Osteoblast (primary cell): ENCODE data around the gene AUTS2. TPM values are rescaled to one million over a fixed set of nuclear protein-coding genes. Genes with fewer than 3 reads are reported as not detected.
"Not testable (repeated sequence)": the region's sequence is repeated elsewhere in the genome, so short reads cannot be mapped to it uniquely, and the experiment has no call there.

Experiments
- DNase-seq: peaks from one replicate; pipeline ENCODE4 v3.0.0; 2011; ENCODE audit warnings: low spot score, mixed read lengths; ENCODE audit not compliant: insufficient read length; ENCODE audit errors: missing footprints
- H2AFZ ChIP-seq: 2 replicates; pipeline ENCODE4 v1.6.0; 2011; ENCODE audit warnings: mild to moderate bottlenecking, low read length
- H3K27ac ChIP-seq: 2 replicates; pipeline ENCODE4 v1.5.1; 2011; ENCODE audit warnings: mild to moderate bottlenecking, low read depth, low read length, moderate library complexity
- H3K27me3 ChIP-seq: 2 replicates; pipeline ENCODE4 v1.6.0; 2012; ENCODE audit warnings: mild to moderate bottlenecking, control low read depth, inconsistent platforms, low read length, moderate library complexity; ENCODE audit not compliant: insufficient read depth
- H3K36me3 ChIP-seq: 2 replicates; pipeline ENCODE4 v1.5.1; 2011; ENCODE audit warnings: mild to moderate bottlenecking, low read length, control low read depth, moderate library complexity; ENCODE audit not compliant: insufficient read depth
- H3K4me1 ChIP-seq: 2 replicates; pipeline ENCODE4 v1.5.1; 2011; ENCODE audit warnings: mild to moderate bottlenecking, low read length, control low read depth, moderate library complexity; ENCODE audit not compliant: insufficient read depth
- H3K4me2 ChIP-seq: 2 replicates; pipeline ENCODE4 v1.6.0; 2011; ENCODE audit warnings: mild to moderate bottlenecking, low read length; ENCODE audit not compliant: insufficient read depth
- H3K4me3 ChIP-seq: fragments of 200-600 bp; sonication (generic); 3 replicates; pipeline ENCODE4 v1.5.1; 2012; ENCODE audit warnings: mild to moderate bottlenecking, low read length, inconsistent platforms; ENCODE audit not compliant: insufficient read depth
- H3K79me2 ChIP-seq: 2 replicates; pipeline ENCODE4 v1.6.0; 2012; ENCODE audit warnings: mild to moderate bottlenecking, low read length, control low read depth, inconsistent platforms; ENCODE audit not compliant: insufficient read depth
- H3K9me3 ChIP-seq: 2 replicates; pipeline ENCODE4 v1.5.1; 2011; ENCODE audit warnings: low read depth, low read length, control low read depth
- H4K20me1 ChIP-seq: 2 replicates; pipeline ENCODE4 v1.6.0; 2012; ENCODE audit warnings: mild to moderate bottlenecking, low read length, control low read depth; ENCODE audit not compliant: insufficient read depth
- total RNA-seq: library from RNA; depleted of rRNA; stranded (reverse); fragments of >200 nt; gene quantifications from 2 replicates; pipeline ENCODE4 v1.2.3, GENCODE V29; 2012
- TF ChIP-seq, protein P1 (sequence below): IDR thresholded peaks from 2 replicates; pipeline ENCODE4 v1.5.1; 2011; ENCODE audit warnings: mild to moderate bottlenecking, low read depth, low read length, moderate library complexity; ENCODE audit errors: extremely low read depth

AUTS2 gene
- total RNA-seq, 1 donor = 15.2 TPM

GRCh38 chr7:70270149-70270548, 671.9 kb downstream of the AUTS2 start:
- Histone ChIP-seq H3K27me3 (no peaks in the 10 kb centered on the region), H3K27ac (no peak overlapping the region), H4K20me1 (no peaks in the 10 kb centered on the region), H2AFZ (no peak overlapping the region), H3K4me1 (no peaks in the 10 kb centered on the region), H3K36me3 (no peaks in the 10 kb centered on the region), H3K79me2 (no peaks in the 10 kb centered on the region), H3K4me2 (no peak overlapping the region), H3K9me3 (no peaks in the 10 kb centered on the region), H3K4me3 (no peak overlapping the region)
- TF ChIP-seq, protein P1, sequence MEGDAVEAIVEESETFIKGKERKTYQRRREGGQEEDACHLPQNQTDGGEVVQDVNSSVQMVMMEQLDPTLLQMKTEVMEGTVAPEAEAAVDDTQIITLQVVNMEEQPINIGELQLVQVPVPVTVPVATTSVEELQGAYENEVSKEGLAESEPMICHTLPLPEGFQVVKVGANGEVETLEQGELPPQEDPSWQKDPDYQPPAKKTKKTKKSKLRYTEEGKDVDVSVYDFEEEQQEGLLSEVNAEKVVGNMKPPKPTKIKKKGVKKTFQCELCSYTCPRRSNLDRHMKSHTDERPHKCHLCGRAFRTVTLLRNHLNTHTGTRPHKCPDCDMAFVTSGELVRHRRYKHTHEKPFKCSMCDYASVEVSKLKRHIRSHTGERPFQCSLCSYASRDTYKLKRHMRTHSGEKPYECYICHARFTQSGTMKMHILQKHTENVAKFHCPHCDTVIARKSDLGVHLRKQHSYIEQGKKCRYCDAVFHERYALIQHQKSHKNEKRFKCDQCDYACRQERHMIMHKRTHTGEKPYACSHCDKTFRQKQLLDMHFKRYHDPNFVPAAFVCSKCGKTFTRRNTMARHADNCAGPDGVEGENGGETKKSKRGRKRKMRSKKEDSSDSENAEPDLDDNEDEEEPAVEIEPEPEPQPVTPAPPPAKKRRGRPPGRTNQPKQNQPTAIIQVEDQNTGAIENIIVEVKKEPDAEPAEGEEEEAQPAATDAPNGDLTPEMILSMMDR = no peak
- no peak for DNase-seq

GRCh38 chr7:70271617-70272081, 673.4 kb downstream of the AUTS2 start:
- Histone ChIP-seq H3K4me3 (no peak overlapping the region), H3K36me3 (no peaks in the 10 kb centered on the region), H3K9me3 (no peaks in the 10 kb centered on the region), H2AFZ (no peak overlapping the region), H3K79me2 (no peaks in the 10 kb centered on the region), H3K4me2 (no peak overlapping the region), H3K4me1 (no peaks in the 10 kb centered on the region), H3K27me3 (no peaks in the 10 kb centered on the region), H3K27ac (no peak overlapping the region), H4K20me1 (no peaks in the 10 kb centered on the region)
- DNase-seq = no peak
- TF ChIP-seq, protein P1 = no peak

DNA sequence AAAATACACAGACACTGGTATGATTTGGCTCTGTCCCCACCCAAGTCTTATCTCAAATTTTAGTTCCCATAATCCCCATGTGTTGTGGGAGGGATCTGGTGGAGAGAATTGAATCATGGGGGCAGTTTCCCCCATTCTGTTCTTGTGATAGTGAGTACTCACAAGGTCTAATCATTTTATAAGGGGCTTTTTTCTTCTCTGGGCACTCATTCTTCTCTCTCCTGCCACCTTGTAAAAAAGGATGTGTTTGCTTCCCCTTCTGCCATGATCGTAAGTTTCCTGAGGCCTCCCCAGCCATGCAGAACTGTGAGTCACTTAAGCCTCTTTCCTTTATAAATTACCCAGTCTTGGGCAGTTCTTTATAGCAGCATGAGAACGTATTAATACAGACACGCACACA, 677.3 kb downstream of the AUTS2 start:
- not testable (repeated sequence) for H4K20me1 ChIP-seq, H3K9me3 ChIP-seq, DNase-seq, H3K27me3 ChIP-seq, H3K27ac ChIP-seq, H2AFZ ChIP-seq, H3K36me3 ChIP-seq, H3K79me2 ChIP-seq, H3K4me3 ChIP-seq, H3K4me2 ChIP-seq, H3K4me1 ChIP-seq

- Histone ChIP-seq H3K9me3 (no peaks in the 10 kb centered on the region), H2AFZ (no peak overlapping the region), H3K27me3 (no peaks in the 10 kb centered on the region), H3K27ac (no peak overlapping the region), H4K20me1 (no peaks in the 10 kb centered on the region), H3K79me2 (no peaks in the 10 kb centered on the region), H3K36me3 (no peaks in the 10 kb centered on the region), H3K4me1 (no peaks in the 10 kb centered on the region), H3K4me3 (no peak overlapping the region), H3K4me2 (no peak overlapping the region)
- DNase-seq = no peak
- TF ChIP-seq, protein P1 = no peak
Observed at GRCh38 chr7:70285187-70285586, 686.9 kb downstream of the AUTS2 start.
